K562 (cell line): ENCODE results near the gene PHOSPHO1. TPM values are rescaled to one million over a fixed set of nuclear protein-coding genes. Genes with fewer than 3 reads are reported as not detected.

Experiments used
- ARID1B ChIP-seq: fragments of 450-650 bp; IDR thresholded peaks from 2 replicates; pipeline ENCODE4 v1.6.1; 2016; ENCODE audit warnings: antibody characterized with exemption, mild to moderate bottlenecking, inconsistent platforms
- NCOR1 ChIP-seq: fragments of 450-650 bp; IDR thresholded peaks from 2 replicates; pipeline ENCODE4 v1.6.1; 2016; ENCODE audit warnings: mild to moderate bottlenecking, moderate library complexity
- polyA plus RNA-seq, 8 experiments: library from polyadenylated mRNA; depleted of rRNA in 4 of 8; stranded (reverse) in 5 of 8; unstranded in 3 of 8; fragments of >200 nt; fragmentation: Nextera tagmentation in 2 of 8; fragmentation: Illumina TruSeq in 1 of 8; extraction: Ambion mirVana in 2 of 8; extraction: Trizol in 1 of 8; gene quantifications; 2 replicates each; pipeline versions ENCODE4 v1.2.1 to v1.2.3, GENCODE V29; 2011 to 2014; ENCODE audit warnings: inconsistent platforms in 1 of 8, missing spikeins in 1 of 8
- total RNA-seq, 7 experiments: library from RNA; depleted of rRNA in 6 of 7; stranded (reverse); fragments of >200 nt in 6 of 7; fragmentation: Illumina TruSeq in 2 of 7; extraction: Trizol in 2 of 7; gene quantifications; 2 replicates each; pipeline versions ENCODE4 v1.2.1 to v1.2.3, GENCODE V29; 2011 to 2021; ENCODE audit warnings: low replicate concordance in 1 of 7
- TF ChIP-seq, protein P1 (sequence below): fragments of 450-650 bp; IDR thresholded peaks from 2 replicates; pipeline ENCODE4 v1.6.1; 2017; ENCODE audit warnings: antibody characterized with exemption, mild to moderate bottlenecking
- TF ChIP-seq, protein P2 (sequence below): sonication (generic); formaldehyde crosslinking; IDR thresholded peaks from 2 replicates; pipeline ENCODE4 v1.8.1; 2023; ENCODE audit warnings: mild to moderate bottlenecking, missing genetic modification reagents

PHOSPHO1 gene
- total and polyA plus RNA-seq, 9 of the 15 experiments (the other 6 are each of a cell fraction or from before 2014, with no cell fraction given): 0.06 to 0.07 TPM; not detected in 7

DNA sequence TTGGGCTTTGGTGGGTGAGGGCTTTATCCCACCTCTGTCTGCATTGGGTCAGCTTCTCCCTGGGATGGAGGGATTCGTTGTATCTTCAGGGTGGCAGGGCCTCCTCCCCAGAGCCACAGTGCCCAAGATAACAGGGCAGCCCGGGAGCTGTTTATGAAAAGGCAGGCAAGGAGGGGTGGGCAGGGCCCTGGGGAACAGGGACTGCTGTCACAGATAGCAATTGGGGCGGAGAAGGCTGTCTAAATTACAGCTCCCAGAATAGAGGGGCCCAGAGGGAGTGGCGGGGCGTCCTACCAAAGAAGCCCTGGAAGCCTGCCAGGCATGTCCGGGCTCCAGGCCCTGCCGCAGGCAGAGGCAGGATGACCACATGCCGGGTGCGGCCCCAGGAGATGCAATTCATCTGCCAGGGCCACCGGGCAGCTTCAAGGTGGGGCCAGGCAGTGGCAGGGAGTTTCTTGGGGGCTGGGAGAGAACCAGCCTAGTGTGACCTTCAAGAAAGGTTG, 18.8 kb upstream of the PHOSPHO1 start (continued):
- TF ChIP-seq ARID1B: peak; percentile 62
- TF ChIP-seq, protein P1, sequence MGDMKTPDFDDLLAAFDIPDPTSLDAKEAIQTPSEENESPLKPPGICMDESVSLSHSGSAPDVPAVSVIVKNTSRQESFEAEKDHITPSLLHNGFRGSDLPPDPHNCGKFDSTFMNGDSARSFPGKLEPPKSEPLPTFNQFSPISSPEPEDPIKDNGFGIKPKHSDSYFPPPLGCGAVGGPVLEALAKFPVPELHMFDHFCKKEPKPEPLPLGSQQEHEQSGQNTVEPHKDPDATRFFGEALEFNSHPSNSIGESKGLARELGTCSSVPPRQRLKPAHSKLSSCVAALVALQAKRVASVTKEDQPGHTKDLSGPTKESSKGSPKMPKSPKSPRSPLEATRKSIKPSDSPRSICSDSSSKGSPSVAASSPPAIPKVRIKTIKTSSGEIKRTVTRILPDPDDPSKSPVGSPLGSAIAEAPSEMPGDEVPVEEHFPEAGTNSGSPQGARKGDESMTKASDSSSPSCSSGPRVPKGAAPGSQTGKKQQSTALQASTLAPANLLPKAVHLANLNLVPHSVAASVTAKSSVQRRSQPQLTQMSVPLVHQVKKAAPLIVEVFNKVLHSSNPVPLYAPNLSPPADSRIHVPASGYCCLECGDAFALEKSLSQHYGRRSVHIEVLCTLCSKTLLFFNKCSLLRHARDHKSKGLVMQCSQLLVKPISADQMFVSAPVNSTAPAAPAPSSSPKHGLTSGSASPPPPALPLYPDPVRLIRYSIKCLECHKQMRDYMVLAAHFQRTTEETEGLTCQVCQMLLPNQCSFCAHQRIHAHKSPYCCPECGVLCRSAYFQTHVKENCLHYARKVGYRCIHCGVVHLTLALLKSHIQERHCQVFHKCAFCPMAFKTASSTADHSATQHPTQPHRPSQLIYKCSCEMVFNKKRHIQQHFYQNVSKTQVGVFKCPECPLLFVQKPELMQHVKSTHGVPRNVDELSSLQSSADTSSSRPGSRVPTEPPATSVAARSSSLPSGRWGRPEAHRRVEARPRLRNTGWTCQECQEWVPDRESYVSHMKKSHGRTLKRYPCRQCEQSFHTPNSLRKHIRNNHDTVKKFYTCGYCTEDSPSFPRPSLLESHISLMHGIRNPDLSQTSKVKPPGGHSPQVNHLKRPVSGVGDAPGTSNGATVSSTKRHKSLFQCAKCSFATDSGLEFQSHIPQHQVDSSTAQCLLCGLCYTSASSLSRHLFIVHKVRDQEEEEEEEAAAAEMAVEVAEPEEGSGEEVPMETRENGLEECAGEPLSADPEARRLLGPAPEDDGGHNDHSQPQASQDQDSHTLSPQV: 0 out of 2 replicates have a peak, but pooled peaks have one; percentile 31
- TF ChIP-seq, protein P2, sequence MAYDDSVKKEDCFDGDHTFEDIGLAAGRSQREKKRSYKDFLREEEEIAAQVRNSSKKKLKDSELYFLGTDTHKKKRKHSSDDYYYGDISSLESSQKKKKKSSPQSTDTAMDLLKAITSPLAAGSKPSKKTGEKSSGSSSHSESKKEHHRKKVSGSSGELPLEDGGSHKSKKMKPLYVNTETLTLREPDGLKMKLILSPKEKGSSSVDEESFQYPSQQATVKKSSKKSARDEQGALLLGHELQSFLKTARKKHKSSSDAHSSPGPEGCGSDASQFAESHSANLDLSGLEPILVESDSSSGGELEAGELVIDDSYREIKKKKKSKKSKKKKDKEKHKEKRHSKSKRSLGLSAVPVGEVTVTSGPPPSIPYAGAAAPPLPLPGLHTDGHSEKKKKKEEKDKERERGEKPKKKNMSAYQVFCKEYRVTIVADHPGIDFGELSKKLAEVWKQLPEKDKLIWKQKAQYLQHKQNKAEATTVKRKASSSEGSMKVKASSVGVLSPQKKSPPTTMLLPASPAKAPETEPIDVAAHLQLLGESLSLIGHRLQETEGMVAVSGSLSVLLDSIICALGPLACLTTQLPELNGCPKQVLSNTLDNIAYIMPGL (CRISPR knock-in tag): no peak
- TF ChIP-seq NCOR1: peak; percentile 59
